HG03439 (cell line): ENCODE data around the gene ZNF785.
"Not testable (repeated sequence)": the region's sequence is repeated elsewhere in the genome, so short reads cannot be mapped to it uniquely, and the experiment has no call there.

Source experiments
- ATAC-seq: cut with Tn5 transposase; IDR thresholded peaks from one replicate; pipeline ENCODE4 v1.9.1; 2021; ENCODE audit warnings: mild to moderate bottlenecking, moderate library complexity; ENCODE audit not compliant: unreplicated experiment

The ZNF785 gene

DNA sequence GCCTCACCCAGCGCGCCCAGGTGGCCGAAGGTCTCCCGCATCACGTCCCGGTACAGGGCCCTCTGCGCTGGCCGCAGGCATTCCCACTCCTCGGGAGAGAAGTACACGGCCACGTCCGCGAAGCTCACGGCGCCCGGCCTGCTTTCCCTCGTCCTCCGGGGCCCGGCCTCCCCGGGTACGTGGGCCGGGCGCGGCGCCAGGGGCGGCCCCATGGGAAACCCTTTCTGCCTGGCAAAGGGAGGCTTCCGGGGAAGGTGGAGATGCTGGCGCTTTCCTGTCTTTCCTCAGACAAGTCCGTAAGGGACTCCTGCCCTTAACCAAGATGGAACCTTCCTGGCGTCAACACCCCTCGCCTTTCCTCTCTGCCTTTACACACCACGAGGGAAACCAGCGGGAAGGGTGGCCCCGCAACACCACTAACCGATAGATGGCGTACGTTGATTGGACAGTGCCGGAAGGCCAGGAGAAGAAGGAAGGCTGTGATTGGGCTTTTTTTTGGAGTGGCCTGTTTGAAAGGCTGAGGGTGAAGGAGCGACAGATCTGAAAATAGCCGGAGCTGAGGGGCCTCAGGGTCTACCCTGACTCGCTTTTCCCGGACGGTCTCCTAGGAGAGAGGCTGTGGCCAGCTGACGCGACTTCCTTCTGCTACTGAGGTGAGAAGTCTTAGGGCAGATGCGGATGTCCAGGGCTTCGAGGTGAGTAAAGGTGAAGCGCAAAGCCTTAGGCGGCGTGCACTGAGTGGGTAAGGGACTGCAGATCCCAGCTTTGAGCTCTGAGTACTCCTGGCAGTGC is at the start of gene ZNF785:
TSS of gene ZNF785 (minus strand) at position 298 of the 792 bp plus-strand sequence. CDS start at position 212, 86 bp downstream.
- ATAC-seq, result peak; percentile 80

DNA sequence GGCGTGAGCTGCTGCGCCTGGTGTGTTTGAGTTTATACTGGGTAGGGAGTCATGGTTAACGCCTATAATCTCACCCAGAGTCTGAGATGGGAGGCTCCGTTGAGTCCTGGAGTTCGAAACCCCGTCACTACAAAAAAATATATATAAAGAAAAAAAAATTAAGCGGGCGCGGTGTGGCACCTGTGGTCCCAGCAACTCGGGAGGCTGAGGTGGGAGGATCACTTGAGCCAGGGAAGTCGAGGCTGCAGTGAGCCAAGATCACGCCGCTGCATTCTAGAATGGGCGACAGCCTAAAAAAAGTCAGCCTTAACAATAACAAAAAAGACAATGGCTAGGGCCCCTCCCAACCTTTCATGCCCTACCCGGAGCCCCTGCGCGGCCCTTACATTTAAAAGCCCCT is 48.0 kb upstream of the ZNF785 start:
- ATAC-seq, result no peak

DNA sequence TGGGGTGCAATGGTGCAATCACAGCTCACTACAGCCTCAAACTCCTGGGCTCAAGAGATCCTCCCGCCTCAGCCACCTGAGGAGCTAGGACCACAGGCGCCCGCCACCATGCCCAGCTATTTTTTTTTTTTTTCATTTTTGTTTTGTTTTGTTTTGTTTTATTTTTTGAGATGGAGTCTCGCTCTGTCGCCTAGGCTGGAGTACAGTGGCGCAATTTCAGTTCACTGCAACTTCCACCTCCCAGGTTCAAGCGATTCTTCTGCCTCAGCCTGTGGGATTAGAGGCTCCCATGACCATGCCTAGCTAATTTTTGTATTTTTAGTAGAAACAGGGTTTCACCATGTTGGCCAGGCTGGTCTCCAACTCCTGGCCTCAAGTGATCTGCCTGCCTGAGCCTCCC is 47.0 kb upstream of the ZNF785 start:
- not testable (repeated sequence) for ATAC-seq

DNA sequence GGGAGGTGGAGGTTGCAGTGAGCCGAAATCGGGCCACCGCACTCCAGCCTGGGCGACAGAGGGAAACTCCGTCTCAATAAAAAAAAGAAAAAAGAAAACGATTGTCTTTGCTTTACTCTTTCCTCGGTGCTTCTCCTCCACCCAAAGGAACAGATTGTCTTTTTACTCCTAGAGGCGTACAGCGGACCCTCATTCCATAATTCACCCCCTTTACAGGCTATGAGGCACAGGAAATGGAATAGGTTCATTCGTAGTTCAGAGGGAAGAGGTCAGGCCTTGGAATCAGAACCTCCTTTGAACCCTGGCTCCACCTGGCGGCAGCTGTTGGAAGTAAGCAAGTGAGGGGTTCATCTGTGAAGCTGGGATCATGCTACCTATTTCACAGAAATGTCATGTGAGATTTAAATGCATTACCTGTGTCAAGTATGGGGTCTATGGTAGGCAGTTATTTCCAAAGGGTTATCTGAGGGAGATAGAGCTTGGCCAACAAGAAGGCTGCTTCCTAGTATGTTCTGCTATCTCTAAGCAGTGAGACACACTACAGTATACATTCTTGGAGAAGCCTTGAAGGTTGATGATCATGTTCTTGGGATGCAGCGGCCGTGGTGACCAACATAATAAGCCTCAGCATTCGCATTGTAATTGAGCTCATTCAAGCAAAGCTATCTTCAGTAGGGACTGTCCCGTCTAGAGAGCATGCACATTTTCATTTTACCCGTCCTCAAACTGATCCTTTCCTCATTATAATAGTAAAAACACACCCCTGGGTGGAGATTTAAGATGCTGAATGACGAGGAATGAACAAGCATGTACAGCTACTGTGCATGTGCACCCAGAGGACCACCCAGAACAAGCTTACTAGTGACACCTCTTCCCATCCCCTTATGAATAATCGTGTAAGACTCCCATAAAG is 43.4 kb upstream of the ZNF785 start:
- no peak for ATAC-seq

DNA sequence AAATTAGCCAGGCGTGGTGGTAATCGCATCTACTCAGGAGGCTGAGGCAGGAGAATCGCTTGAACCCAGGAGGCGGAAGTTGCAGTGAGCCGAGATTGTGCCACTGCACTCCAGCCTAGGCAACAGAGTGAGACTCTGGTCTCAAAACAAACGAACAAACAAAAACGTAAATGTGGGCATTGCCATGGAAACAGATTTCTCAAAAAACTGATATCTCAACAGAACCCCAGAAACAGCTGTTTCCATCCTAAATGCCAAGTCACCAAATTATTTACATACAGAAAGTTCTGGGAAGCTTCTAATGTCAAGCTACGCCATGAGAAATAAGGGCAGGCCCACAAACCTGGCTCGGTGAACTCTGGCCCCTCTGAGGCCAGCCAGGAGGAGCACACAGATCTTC is 40.7 kb upstream of the ZNF785 start:
- no peak for ATAC-seq

DNA sequence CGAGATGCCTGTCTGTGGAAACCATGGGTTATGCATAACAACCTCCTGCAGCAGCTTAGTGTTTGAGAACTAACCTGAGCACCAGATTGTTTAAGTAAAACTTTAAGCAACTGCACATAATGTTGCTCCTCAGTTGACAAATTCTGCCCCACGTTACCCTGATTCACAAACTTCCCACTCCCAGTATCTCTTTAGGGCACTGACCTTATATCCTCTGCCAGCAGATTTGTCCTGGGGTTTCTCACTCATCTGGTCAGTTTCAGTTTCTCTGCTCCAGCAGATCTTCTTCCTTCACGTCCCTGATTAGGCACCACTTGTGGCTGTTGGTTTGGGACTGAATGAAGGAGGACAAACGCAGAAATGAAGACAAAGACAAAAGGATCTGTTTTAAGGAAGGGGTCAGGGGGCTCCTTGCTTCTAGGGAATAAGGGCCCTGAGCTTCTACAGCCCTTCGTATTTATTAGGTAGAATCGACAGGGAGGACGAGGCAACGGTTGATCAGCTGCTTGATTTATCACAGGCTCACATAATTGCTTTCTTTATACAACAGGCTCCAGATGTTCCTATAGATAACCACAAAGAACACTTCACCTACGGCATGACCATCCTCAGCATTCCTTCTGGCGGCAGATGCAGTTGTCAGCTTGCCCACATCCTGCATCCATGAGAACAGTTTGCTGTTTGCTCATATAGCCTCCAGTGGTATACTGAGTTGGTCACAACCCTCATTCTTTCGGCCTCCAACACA is 38.2 kb upstream of the ZNF785 start:
- no peak for ATAC-seq

DNA sequence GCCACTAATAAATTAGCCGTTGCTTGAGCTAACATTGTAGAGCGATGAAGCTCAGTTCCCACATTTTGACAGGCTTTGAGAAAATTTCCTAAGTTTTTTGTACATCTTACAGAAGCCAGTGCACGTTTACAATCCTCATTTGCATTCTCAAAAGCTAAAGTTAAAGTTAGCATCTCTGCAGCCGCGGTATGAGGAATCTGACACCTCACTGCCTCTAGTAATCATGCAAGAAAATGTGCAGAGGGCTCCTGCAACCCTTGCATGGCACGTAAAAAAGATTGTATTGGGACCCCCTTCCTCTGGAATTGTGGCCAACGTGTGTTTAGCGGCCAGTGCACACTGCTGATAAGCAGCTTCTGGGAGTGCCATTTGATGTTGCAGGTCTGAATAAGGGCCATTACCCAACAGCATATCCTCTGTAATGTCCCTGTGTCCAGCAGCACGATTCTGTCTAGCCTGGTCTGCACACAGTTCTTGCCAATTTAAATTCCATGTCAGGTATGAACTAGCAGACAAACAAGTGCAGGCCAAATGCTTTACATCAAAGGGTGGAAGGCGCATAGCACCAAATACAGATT is 37.0 kb upstream of the ZNF785 start:
- ATAC-seq, result no peak

DNA sequence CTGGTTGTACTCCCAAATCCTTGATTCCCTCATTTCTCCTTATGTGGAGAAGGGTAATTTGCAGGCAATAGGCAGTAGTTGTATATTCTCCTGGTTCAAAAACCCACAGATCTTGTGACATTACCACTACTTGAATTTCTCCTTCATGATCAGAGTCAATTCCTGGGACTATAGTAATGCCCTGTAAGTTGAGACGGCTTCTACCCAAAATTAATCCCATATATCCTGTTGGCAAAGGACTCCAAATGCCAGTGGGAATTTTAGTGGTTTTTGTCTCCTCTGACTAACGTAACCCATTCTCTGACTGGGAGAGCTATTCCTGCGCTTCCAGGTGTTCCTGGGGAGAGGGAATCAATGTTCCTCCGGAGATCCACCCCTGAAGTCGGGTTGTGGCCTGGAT is 36.3 kb upstream of the ZNF785 start:
- no peak for ATAC-seq

DNA sequence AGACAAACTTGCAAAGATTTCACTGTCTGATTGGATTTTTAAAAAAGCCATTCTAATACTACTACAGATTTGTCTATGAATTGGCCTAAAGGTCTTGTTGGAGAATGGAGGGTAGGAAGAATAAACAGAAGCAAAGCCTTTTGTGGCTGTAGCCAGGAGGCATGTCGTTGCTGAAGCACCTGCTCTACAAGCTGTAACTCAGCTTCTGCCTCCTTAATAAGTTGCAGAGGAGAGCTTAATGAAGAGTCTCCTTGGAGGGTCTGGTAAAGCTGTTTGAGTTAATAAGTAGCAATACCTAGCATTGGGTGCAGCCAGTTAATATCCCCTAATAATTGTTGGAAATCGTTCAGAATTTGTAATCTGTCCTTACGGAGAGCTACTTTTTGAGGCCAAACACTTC is 34.7 kb upstream of the ZNF785 start:
- ATAC-seq, result no peak

DNA sequence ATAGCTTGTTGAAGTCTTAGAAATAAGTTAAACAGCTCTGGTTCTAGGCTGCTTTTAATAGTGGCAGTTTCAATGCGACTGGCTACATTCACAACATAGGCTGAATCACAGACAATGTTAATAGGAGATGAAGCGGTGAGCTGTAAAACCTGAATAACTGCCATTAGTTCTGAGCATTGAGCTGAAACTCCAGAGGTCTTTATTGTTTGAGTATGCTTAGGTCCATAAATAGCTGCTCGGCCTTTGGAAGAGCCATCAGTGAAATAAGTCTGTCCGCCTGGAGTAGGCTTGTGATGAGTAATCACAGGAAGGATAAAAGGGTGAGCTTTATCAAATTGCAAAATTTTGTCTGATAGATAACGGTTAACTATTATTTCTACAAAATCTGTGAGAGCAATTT is 34.1 kb upstream of the ZNF785 start:
- no peak for ATAC-seq

DNA sequence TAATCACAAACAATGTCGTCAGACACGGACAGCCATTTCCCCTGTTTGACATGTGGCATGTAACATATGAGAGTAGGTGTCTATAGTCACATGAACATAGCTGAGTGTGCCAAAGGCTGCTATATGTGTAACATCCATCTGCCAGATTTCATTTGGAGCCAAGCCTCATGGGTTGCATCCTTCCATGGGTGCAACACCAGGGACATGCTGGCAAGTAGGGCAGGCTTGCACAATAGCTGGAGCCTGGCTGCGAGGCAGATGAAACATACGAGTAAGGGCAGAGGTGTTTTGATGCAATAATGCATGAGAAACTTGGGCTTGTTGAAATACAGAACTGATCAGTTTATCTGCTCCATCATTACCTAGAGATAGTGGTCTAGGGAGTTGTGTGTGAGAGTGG is 33.7 kb upstream of the ZNF785 start:
- no peak for ATAC-seq

DNA sequence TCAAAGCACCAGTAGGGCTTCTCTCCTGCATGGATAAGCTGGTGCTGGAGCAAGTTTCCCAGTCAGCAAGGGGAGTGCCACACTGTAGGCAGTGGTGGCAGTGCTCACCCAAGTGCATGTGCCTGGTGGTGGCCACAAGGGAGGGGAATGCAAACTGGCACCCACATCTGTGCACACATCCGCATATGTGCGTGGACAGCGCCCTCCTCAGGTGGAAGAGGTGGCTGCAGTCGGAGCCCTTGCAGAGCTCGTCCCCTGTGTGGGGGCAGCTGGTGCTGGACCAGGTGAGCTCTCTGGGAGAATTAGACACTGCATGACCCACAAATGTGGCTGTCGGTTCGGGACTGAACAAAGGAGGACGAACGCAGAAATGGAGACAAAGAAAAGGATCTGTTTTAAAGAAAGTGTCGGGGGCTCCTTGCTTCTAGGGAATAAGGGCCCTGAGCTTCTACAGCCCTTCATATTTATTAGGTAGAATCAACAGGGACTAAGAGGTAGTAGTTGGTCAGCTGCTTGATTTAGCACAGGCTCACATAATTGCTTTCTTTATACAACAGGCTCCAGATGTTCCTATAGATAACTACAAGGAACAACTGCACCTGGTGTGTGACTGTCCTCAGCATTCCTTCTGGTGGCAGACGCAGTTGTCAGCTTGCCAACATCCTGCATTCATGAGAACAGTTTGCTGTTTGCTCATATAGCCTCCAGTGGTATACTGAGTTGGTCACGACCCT is 30.0 kb upstream of the ZNF785 start:
- ATAC-seq, result peak; percentile 55

DNA sequence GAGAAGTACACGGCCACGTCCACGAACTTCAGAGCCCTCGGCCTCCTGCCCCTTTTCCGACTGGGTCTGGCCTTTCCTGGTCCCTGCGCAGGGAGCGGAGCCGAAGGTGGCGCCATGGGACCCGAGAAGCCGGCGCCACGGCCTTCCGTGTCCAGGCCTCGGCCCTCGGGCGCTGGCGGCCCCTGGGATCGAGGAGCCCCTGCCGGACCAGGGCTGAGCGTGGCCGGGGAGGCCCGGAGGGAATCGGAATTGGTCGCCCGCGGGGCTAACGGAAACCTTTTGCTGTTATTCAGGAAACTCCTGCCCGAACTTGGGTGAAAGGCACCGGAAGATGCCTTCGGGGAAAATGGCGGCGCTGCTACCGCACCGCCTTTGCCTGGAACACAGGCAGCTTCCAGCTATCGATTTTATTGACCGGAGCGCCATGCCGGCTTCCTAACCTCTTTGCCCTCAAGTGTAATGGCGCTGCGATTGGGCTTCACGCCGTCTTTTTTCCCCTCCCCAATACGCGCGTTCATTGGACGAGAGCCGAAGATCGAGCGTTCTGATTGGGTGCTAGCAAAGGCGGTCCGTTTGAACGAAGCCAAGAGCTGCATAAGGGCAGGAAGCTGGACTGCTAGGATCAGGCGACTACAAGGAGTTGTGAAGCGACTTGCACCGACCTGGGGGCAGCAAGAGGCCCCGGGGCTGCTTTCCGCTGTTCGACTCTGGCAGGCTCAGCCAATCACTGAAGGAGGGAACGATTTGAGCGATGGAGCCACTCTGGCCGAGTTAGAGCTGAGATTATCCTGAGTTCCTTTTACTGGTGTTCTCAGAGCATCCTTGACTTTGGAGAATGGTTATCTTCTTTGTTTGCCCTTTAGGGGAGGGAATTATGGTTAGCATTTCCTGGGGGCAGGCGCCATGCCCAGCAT is 24.7 kb upstream of the ZNF785 start, which contains the start of gene ZNF689:
TSS of gene ZNF689 (minus strand) at position 464 of the 914 bp plus-strand sequence. CDS start at position 116, 348 bp downstream.
- ATAC-seq, result peak; percentile 76

DNA sequence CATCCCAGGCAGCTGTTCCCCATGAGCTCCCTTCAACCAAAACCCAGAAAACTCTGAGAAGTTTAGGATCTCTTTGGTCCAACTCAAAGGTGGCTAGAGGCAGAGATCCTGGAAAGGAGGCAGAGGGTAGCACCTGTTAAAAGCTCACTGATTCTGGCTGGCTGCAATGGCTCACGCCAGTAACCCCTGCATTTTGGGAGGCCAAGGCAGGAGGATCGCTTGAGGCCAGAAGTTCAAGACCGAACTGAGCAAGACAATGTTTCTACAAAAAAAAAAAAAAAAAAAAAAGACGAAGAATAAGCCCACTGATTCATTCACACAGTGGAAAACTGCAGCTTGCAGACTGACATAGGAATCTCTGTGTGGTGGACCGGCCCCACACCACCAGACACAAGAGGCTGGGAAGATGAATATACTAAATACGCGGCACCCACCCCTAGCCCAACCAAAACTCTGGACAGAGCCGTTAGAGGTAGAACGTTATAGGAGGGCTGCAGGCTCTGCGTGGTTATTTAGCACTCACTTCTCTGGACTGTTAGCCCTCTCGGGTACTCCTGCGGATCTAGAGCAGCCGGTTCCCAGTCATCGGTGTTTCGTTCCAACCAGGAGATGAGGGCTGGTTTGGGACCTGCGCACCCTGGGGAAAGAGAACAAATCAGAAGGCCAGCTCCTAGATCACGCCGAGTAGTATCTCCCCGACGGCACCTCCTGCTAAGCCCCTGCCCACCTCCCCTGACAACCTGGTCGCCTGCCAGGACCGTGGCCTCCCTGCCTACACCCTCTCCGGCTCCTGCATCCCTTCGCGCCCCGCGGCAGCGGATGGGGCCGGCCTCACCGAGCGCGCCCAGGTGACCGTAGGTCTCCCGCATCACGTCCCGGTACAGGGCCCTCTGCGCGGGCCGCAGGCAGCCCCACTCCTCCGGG is 23.8 kb upstream of the ZNF785 start:
- peak; percentile 36 for ATAC-seq

DNA sequence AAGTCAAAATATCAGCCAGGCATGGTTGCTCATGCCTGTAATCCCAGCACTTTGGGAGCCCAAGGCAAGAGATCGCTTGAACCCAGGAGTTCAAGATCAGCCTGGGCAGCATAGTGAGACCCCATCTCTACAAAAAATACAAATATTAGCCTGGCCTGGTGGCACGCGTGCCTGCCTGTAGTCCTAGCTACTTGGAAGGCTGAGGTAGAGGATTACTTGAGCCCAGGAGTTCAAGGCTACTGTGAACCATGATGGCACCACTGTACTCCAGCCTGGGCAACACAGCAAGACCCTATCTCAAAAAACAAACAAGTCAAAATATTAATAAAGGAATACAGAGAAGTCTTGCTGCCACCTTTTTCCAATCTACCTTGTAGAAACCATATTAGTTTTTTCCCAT is 20.5 kb upstream of the ZNF785 start:
- ATAC-seq, result no peak

DNA sequence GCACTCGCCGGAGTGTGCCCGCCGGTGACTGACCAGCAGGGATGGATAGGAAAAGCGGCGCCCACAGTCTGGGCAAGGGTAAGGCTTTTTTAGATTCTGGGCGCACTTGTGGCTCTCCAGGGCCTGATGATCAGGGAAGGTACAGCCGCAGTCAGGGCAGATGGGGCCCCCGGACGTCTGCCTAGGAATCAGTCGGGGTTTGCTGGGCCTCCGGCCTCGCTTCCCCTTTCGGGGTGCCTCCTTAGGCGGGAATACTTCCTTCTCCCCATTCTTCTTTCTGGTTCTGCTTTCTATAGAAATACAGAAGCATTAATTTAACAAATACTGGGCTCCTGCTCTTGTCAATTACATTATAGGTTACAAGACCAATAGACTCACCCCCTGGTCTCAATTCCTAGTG is 19.7 kb upstream of the ZNF785 start:
- ATAC-seq, result no peak

DNA sequence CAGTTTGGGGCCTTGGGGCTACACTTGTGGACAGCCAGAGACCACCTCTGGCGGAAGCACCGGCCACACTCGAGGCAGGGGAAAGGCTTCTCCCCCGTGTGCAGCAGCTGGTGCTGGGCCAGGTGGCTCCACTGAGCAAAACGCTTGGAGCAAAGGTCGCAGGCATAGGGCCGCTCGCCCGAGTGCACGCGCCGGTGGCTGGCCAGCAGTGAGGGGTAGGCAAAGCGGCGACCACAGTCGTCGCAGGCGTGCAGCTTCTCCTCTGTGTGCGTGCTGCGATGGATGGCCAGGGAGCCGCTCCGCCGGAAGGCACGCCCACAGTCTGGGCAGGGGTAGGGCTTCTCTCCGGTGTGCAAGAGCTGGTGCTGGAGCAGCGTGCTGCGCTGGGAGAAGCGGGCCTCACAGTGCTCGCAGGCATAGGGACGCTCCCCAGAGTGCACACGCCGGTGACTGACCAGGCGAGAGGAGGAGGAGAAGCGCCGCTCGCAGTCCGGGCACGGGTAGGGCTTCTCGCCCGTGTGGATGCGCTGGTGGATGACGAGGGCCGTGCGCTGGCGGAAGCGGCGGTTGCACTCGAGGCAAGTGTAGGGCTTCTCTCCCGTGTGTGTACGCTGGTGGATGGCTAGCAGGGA is 18.9 kb upstream of the ZNF785 start:
- ATAC-seq, result no peak

DNA sequence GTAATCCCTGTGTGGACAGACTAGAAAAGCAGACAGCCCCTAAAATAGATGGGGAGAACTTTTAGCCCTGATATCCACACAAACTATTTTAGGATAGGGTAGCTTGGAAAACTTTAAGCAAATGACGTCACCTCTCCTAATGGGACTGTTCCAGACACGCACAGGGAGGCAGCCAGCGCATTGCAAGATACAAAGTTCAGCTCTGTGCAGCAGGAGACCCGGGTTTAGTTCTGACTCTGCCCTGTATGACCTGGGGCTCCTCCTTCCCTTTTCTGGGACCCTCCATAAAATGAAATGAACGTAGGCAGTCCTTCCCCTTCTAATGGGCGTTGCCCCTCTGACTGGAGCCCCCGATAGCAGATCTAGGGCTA is 18.4 kb upstream of the ZNF785 start:
- ATAC-seq, result no peak
